Astrocyte (in vitro differentiated cells and primary cell): ENCODE data around the gene TWIST2. TPM values are rescaled to one million over a fixed set of nuclear protein-coding genes. Genes with fewer than 3 reads are reported as not detected.

ENCODE experiments used
- DNase-seq: peaks from one replicate; pipeline ENCODE4 v3.0.0-alpha.2; 2010; ENCODE audit warnings: low read depth
- FAIRE-seq: peaks from 2 replicates; lab custom pipeline; 2011; peaks lifted over from hg19 to GRCh38; lab: Jason Lieb, UNC
- H2AFZ ChIP-seq: 2 replicates; pipeline ENCODE4 v1.6.0; 2012; ENCODE audit warnings: low read depth, low read length, inconsistent platforms
- H3K27ac ChIP-seq: 2 replicates; pipeline ENCODE4 v1.5.1; 2011; ENCODE audit warnings: low read depth, low read length, inconsistent platforms
- H3K27me3 ChIP-seq: 2 replicates; pipeline ENCODE4 v1.6.0; 2011; ENCODE audit warnings: low read length, inconsistent platforms; ENCODE audit not compliant: insufficient read depth
- H3K36me3 ChIP-seq: 2 replicates; pipeline ENCODE4 v1.5.1; 2011; ENCODE audit warnings: low read length, inconsistent platforms; ENCODE audit not compliant: insufficient read depth
- H3K4me1 ChIP-seq: 2 replicates; pipeline ENCODE4 v1.5.1; 2011; ENCODE audit warnings: low read length, inconsistent platforms; ENCODE audit not compliant: insufficient read depth
- H3K4me2 ChIP-seq: 2 replicates; pipeline ENCODE4 v1.6.0; 2012; ENCODE audit warnings: low read length, inconsistent platforms
- H3K4me3 ChIP-seq: 2 replicates; pipeline ENCODE4 v1.5.1; 2011; ENCODE audit warnings: low read depth, mild to moderate bottlenecking, low read length, inconsistent platforms; ENCODE audit not compliant: insufficient read depth
- H3K79me2 ChIP-seq: 2 replicates; pipeline ENCODE4 v1.6.0; 2012; ENCODE audit warnings: mild to moderate bottlenecking, low read length, inconsistent platforms; ENCODE audit not compliant: insufficient read depth
- H3K9ac ChIP-seq: 2 replicates; pipeline ENCODE4 v1.6.0; 2012; ENCODE audit warnings: mild to moderate bottlenecking, low read length, inconsistent platforms
- H3K9me3 ChIP-seq: 2 replicates; pipeline ENCODE4 v1.5.1; 2012; ENCODE audit warnings: low read depth, mild to moderate bottlenecking, low read length, inconsistent platforms; ENCODE audit not compliant: insufficient read depth
- H4K20me1 ChIP-seq: 2 replicates; pipeline ENCODE4 v1.6.0; 2012; ENCODE audit warnings: low read length, inconsistent platforms; ENCODE audit not compliant: insufficient read depth
- H3K27ac Mint-ChIP-seq: one replicate; pipeline ENCODE4 v1.8.0; 2021; ENCODE audit warnings: mild to moderate bottlenecking, mixed read lengths; ENCODE audit not compliant: unreplicated experiment
- H3K27me3 Mint-ChIP-seq: one replicate; pipeline ENCODE4 v1.8.0; 2021; ENCODE audit warnings: low read depth, mixed read lengths; ENCODE audit not compliant: unreplicated experiment
- H3K36me3 Mint-ChIP-seq: one replicate; pipeline ENCODE4 v1.8.0; 2021; ENCODE audit warnings: low read depth, mixed read lengths; ENCODE audit not compliant: unreplicated experiment
- H3K4me1 Mint-ChIP-seq: one replicate; pipeline ENCODE4 v1.8.0; 2021; ENCODE audit warnings: low read depth, mixed read lengths; ENCODE audit not compliant: unreplicated experiment
- H3K4me3 Mint-ChIP-seq: one replicate; pipeline ENCODE4 v1.8.0; 2021; ENCODE audit warnings: mild to moderate bottlenecking, moderate library complexity, mixed read lengths; ENCODE audit not compliant: unreplicated experiment
- H3K9me3 Mint-ChIP-seq: one replicate; pipeline ENCODE4 v1.8.0; 2021; ENCODE audit warnings: mild to moderate bottlenecking, mixed read lengths; ENCODE audit not compliant: unreplicated experiment
- CTCF ChIP-seq: IDR thresholded peaks from 2 replicates; pipeline ENCODE4 v1.5.1; 2011; ENCODE audit warnings: low read depth, mild to moderate bottlenecking, inconsistent platforms, low read length, moderate library complexity; ENCODE audit not compliant: insufficient read depth
- EZH2 ChIP-seq: IDR thresholded peaks from 2 replicates; pipeline ENCODE4 v1.6.1; 2012; ENCODE audit warnings: mild to moderate bottlenecking, low read length, inconsistent platforms; ENCODE audit not compliant: insufficient read depth
- total RNA-seq: library from RNA; stranded (reverse); gene quantifications from 2 replicates; pipeline ENCODE4 v1.2.1, GENCODE V29; 2021

Gene TWIST2
- total RNA-seq, 1 donor from 2014 or later: 3.2 TPM

GRCh38 chr2:238817382-238817781 is 30.5 kb upstream of the TWIST2 start:
- Mint-ChIP-seq H3K9me3 (peaks cover 2% of the 10 kb centered on the region), H3K27me3 (peaks cover 22% of the 10 kb centered on the region), H3K27ac (no peak overlapping the region), H3K36me3 (no peaks in the 10 kb centered on the region), H3K4me3 (no peak overlapping the region), H3K4me1 (peaks cover 11% of the 10 kb centered on the region)
- no peak for FAIRE-seq
- Histone ChIP-seq H3K36me3 (no peaks in the 10 kb centered on the region), H3K27ac (no peak overlapping the region), H3K9me3 (no peaks in the 10 kb centered on the region), H3K4me3 (no peak overlapping the region), H3K79me2 (no peaks in the 10 kb centered on the region), H4K20me1 (no peaks in the 10 kb centered on the region), H3K4me1 (peaks cover 7% of the 10 kb centered on the region), H3K27me3 (peaks cover 2% of the 10 kb centered on the region), H3K4me2 (no peak overlapping the region), H2AFZ (no peak overlapping the region), H3K9ac (no peak overlapping the region)
- DNase-seq: no peak
- TF ChIP-seq CTCF (no peak), EZH2 (no peak)

- H3K4me2 ChIP-seq: no peak overlapping the region
- H3K36me3 ChIP-seq: no peaks in the 10 kb centered on the region
- no peaks in the 10 kb centered on the region for H3K9me3 ChIP-seq
- no peaks in the 10 kb centered on the region for H4K20me1 ChIP-seq
- peaks cover 6% of the 10 kb centered on the region for H3K9me3 Mint-ChIP-seq
- H3K27me3 ChIP-seq: peaks cover 2% of the 10 kb centered on the region
- no peak overlapping the region for H3K4me3 Mint-ChIP-seq
- no peaks in the 10 kb centered on the region for H3K36me3 Mint-ChIP-seq
- TF ChIP-seq EZH2: no peak
- no peak for TF ChIP-seq CTCF
- FAIRE-seq: no peak
- H3K4me3 ChIP-seq: no peak overlapping the region
- H3K27me3 Mint-ChIP-seq: peaks cover 25% of the 10 kb centered on the region
- peaks cover 11% of the 10 kb centered on the region for H3K4me1 Mint-ChIP-seq
- H3K27ac Mint-ChIP-seq: no peak overlapping the region
- H3K27ac ChIP-seq: no peak overlapping the region
- no peak overlapping the region for H2AFZ ChIP-seq
- DNase-seq: no peak
- H3K79me2 ChIP-seq: no peaks in the 10 kb centered on the region
- peaks cover 7% of the 10 kb centered on the region for H3K4me1 ChIP-seq
- H3K9ac ChIP-seq: no peak overlapping the region
Measured at GRCh38 chr2:238817891-238818290, 30.0 kb upstream of the TWIST2 start.

- peaks cover 7% of the 10 kb centered on the region for H3K4me1 ChIP-seq
- no peaks in the 10 kb centered on the region for H3K9me3 ChIP-seq
- Mint-ChIP-seq H3K4me3 (no peak overlapping the region), H3K4me1 (peaks cover 11% of the 10 kb centered on the region), H3K36me3 (no peaks in the 10 kb centered on the region), H3K27ac (no peak overlapping the region), H3K27me3 (peaks cover 22% of the 10 kb centered on the region), H3K9me3 (peaks cover 8% of the 10 kb centered on the region)
- no peak overlapping the region for H3K9ac ChIP-seq
- peak; percentile 69 for FAIRE-seq
- no peak overlapping the region for H2AFZ ChIP-seq
- H3K4me3 ChIP-seq: no peak overlapping the region
- peaks cover 2% of the 10 kb centered on the region for H3K27me3 ChIP-seq
- no peaks in the 10 kb centered on the region for H3K79me2 ChIP-seq
- no peaks in the 10 kb centered on the region for H4K20me1 ChIP-seq
- DNase-seq: no peak
- no peaks in the 10 kb centered on the region for H3K36me3 ChIP-seq
- no peak overlapping the region for H3K4me2 ChIP-seq
- no peak overlapping the region for H3K27ac ChIP-seq
- TF ChIP-seq EZH2 (no peak), CTCF (no peak)
Measured at GRCh38 chr2:238818561-238818960, 29.3 kb upstream of the TWIST2 start.
